ENCODE data around the gene KDM4C. TPM values are rescaled to one million over a fixed set of nuclear protein-coding genes. Genes with fewer than 3 reads are reported as not detected.

Gene KDM4C
- total and polyA plus RNA-seq, 12 donors = 6.1 to 18.2 (median 14.6) TPM

- H3K4me3 ChIP-seq = no peak overlapping the region
- TF ChIP-seq CTCF (IDR thresholded peaks at IDR 0.05) = no peak
- H3K4me1 ChIP-seq = no peaks in the 10 kb centered on the region
- no peaks in the 10 kb centered on the region for H3K27me3 ChIP-seq
- intact Hi-C loops (cut with DNase I) = loop anchor here in 1 of 10 donors (10.0 kb wide), 1 partner anchor 260 kb away; no protein-coding TSS in a partner anchor
- no peak for DNase-seq
- H3K36me3 ChIP-seq = no peaks in the 10 kb centered on the region
- no peaks in the 10 kb centered on the region for H3K9me3 ChIP-seq
- ATAC-seq = no peak
- WGBS, 2 donors = 96 to 100% methylated on average over 2 of the region's 2 CpGs
- no peak overlapping the region for H3K27ac ChIP-seq
These were observed 146.6 kb downstream of the KDM4C start for GRCh38 chr9:6904371-6904770.

DNA sequence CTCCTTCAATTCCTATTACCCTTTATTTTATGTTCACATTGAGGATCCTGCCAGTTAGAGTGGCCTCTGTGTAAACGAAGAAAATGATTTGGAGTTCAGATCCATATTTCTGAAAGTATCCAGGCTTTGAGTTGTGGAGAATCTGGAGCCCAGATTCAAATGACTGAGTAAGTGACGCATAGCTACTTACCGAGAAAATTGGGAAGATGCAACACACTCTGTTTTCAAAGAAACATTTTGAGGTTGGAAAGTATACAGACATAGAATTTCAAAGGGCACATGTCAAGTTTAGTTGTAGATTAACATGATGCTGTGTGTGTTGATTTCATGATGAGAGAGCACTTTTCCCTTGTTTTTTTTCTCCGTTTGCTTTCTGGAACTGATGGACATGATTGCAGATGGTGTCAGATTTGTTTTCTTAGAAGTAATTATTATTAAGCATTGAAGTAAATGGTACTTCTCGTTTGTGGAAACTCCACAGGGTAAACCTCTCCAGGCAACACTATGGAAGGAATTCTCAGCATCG lies 148.1 kb downstream of the KDM4C start:
- WGBS, 2 donors = 87 to 90% methylated on average over 6 of the region's 6 CpGs
- Histone ChIP-seq H3K27ac (no peak overlapping the region), H3K4me3 (no peak overlapping the region), H3K27me3 (no peaks in the 10 kb centered on the region), H3K4me1 (no peaks in the 10 kb centered on the region), H3K9me3 (no peaks in the 10 kb centered on the region), H3K36me3 (no peaks in the 10 kb centered on the region)
- DNase-seq (no peak), ATAC-seq (no peak)
- intact Hi-C loops (cut with DNase I) = loop anchor here in 1 of 10 donors (10.0 kb wide), 1 partner anchor 259 kb away; no protein-coding TSS in a partner anchor
- no peak for TF ChIP-seq CTCF (IDR thresholded peaks at IDR 0.05)

DNA sequence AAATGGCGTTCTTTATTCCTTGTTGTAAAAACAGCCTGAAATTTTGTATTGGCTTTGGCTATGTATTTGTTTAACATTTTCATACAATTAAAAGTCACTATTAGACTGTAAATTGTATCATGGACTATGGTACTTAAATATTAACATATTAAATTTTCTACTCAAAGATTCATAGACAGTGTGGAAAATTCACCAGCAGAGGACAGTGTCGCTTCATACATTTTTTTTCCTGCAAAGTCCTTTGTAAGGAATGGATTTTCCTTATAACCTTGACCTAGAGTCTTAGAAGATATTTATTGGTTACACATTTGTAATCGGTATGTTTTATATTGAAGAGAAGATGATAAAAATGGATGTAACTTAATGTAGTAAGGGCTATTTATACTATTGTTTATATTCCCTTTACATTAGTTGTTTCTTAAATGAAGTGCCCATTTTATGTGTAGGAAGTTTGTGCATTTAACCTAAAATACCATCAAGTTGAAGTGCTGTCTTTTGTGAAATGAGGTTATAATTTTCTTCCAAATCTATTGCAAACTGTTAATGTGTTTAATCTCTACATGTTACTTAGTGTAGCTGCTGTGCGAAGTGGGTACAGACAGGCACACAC lies 150.1 kb downstream of the KDM4C start:
- peak in 8 of 9 donors; percentile 9 to 74 (median 59) for TF ChIP-seq CTCF (IDR thresholded peaks at IDR 0.05)
- DNase-seq = no peak
- no peak for ATAC-seq
- intact Hi-C loops (cut with DNase I) = loop anchor here in 1 of 10 donors (10.0 kb wide), 1 partner anchor 257 kb away; no protein-coding TSS in a partner anchor
- no peak overlapping the region for H3K27ac ChIP-seq
- H3K4me3 ChIP-seq = no peak overlapping the region
- peaks cover 0 to 12% (median 4%) of the 10 kb centered on the region in 9 donors for H3K4me1 ChIP-seq
- no peaks in the 10 kb centered on the region for H3K36me3 ChIP-seq
- 86 to 91% methylated on average over 4 of the region's 4 CpGs for WGBS, 2 donors
- no peaks in the 10 kb centered on the region for H3K9me3 ChIP-seq
- no peaks in the 10 kb centered on the region for H3K27me3 ChIP-seq

DNA sequence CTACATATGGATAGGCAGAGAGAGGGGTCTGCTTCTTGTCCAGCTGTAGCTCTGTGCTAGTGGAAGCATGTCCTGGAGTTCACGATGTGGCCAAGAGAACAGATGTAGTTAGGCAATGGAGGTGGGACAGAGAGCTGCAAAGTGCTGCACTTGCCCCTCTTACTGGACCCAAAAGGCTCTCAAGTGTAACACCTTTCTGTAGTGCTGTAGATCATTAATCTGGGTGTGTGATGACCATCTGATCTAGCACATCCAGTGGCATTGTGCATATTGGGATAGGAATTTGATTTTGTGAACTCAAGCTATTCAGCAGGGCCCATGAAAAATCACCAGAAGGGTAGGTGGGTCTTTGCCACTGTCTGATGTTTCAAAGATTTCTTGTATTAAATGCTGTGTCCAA lies 151.4 kb downstream of the KDM4C start:
- no peak for ATAC-seq
- no peaks in the 10 kb centered on the region for H3K36me3 ChIP-seq
- no peak for TF ChIP-seq CTCF (IDR thresholded peaks at IDR 0.05)
- no peaks in the 10 kb centered on the region for H3K9me3 ChIP-seq
- H3K27ac ChIP-seq = no peak overlapping the region
- DNase-seq = no peak
- H3K4me1 ChIP-seq = peaks cover 0 to 20% (median 9%) of the 10 kb centered on the region in 9 donors
- H3K27me3 ChIP-seq = no peaks in the 10 kb centered on the region
- H3K4me3 ChIP-seq = no peak overlapping the region
- 76 to 87% methylated on average over 1 of the region's 1 CpG for whole genome bisulfite sequencing, 2 donors
- intact Hi-C loops (cut with DNase I) = loop anchor here in 1 of 10 donors (10.0 kb wide), 1 partner anchor 256 kb away; no protein-coding TSS in a partner anchor
